SK-N-SH (cell line): Measurements from ENCODE around the gene GPR87.

Experiments
- CHD2 ChIP-seq: fragments of 150-350 bp; IDR thresholded peaks from 2 replicates; pipeline ENCODE4 v1.6.1; 2018; ENCODE audit warnings: low read length; ENCODE audit not compliant: partially characterized antibody
- CTCF ChIP-seq: fragments of 200-600 bp; sonication (generic); IDR thresholded peaks from 2 replicates; pipeline ENCODE4 v1.6.1; 2017; ENCODE audit warnings: antibody characterized with exemption, mild to moderate bottlenecking, moderate library complexity
- JUND ChIP-seq: IDR thresholded peaks from 2 replicates; pipeline ENCODE4 v1.4.0; 2012
- RAD21 ChIP-seq: IDR thresholded peaks from 2 replicates; pipeline ENCODE4 v1.6.1; 2012; ENCODE audit warnings: mild to moderate bottlenecking, low read length
- SMC3 ChIP-seq: IDR thresholded peaks from 2 replicates; pipeline ENCODE4 v1.6.1; 2012; ENCODE audit warnings: low read depth, low read length, improper control_type of control experiment
- YY1 ChIP-seq: IDR thresholded peaks from 2 replicates; pipeline ENCODE4 v1.4.0; 2012; ENCODE audit warnings: low read depth, mild to moderate bottlenecking
- TF ChIP-seq, protein P1 (sequence below): IDR thresholded peaks from 2 replicates; pipeline ENCODE4 v1.6.1; 2012; ENCODE audit warnings: mild to moderate bottlenecking, low read depth, low read length, moderate library complexity

GRCh38 chr3:151328298-151328995 lies 11.8 kb upstream of the GPR87 start:
- TF ChIP-seq CTCF (no peak), SMC3 (no peak), CHD2 (no peak), YY1 (no peak), RAD21 (no peak), JUND (no peak)
- TF ChIP-seq, protein P1, sequence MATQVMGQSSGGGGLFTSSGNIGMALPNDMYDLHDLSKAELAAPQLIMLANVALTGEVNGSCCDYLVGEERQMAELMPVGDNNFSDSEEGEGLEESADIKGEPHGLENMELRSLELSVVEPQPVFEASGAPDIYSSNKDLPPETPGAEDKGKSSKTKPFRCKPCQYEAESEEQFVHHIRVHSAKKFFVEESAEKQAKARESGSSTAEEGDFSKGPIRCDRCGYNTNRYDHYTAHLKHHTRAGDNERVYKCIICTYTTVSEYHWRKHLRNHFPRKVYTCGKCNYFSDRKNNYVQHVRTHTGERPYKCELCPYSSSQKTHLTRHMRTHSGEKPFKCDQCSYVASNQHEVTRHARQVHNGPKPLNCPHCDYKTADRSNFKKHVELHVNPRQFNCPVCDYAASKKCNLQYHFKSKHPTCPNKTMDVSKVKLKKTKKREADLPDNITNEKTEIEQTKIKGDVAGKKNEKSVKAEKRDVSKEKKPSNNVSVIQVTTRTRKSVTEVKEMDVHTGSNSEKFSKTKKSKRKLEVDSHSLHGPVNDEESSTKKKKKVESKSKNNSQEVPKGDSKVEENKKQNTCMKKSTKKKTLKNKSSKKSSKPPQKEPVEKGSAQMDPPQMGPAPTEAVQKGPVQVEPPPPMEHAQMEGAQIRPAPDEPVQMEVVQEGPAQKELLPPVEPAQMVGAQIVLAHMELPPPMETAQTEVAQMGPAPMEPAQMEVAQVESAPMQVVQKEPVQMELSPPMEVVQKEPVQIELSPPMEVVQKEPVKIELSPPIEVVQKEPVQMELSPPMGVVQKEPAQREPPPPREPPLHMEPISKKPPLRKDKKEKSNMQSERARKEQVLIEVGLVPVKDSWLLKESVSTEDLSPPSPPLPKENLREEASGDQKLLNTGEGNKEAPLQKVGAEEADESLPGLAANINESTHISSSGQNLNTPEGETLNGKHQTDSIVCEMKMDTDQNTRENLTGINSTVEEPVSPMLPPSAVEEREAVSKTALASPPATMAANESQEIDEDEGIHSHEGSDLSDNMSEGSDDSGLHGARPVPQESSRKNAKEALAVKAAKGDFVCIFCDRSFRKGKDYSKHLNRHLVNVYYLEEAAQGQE, result no peak
